ENCODE measurements around the gene RNF220. TPM values are rescaled to one million over a fixed set of nuclear protein-coding genes. Genes with fewer than 3 reads are reported as not detected.
"Not testable (repeated sequence)": the region's sequence is repeated elsewhere in the genome, so short reads cannot be mapped to it uniquely, and the experiment has no call there.

Gene RNF220
- total and polyA plus RNA-seq, 10 donors: 59.0 to 126 (median 71.7) TPM

GRCh38 chr1:44696101-44696500 lies 291.0 kb downstream of the RNF220 start:
- TF ChIP-seq POLR2AphosphoS5 (IDR thresholded peaks at IDR 0.05): no peak
- 84 to 91% (median 90%) methylated on average over 3 of the region's 3 CpGs for WGBS, 5 donors
- Histone ChIP-seq H3K27me3 (replicated peaks in 1 of 7) (no peaks in the 10 kb centered on the region), H3K9me3 (no peaks in the 10 kb centered on the region), H3K4me3 (no peak overlapping the region), H3K36me3 (no peaks in the 10 kb centered on the region), H3K27ac (peak overlapping the region in 1 of 8 donors; percentile 79), H3K4me1 (peaks cover 0 to 46% (median 31%) of the 10 kb centered on the region in 6 donors)
- peak; percentile 9 for DNase-seq
- intact Hi-C loops (cut with DNase I; ENCODE audit: low total_unique reads): no loop called here

GRCh38 chr1:44696789-44697345 lies 291.8 kb downstream of the RNF220 start:
- no peaks in the 10 kb centered on the region for H3K36me3 ChIP-seq
- no peaks in the 10 kb centered on the region for H3K9me3 ChIP-seq
- intact Hi-C loops (cut with DNase I; ENCODE audit: low total_unique reads): no loop called here
- H3K27me3 ChIP-seq (replicated peaks in 1 of 7): no peaks in the 10 kb centered on the region
- TF ChIP-seq CTCF (IDR thresholded peaks at IDR 0.05 in 8 of 11, conservative IDR thresholded peaks at IDR 0.05 in 3 of 11): no peak
- peak in 2 of 3 donors; percentile 32 to 49 for TF ChIP-seq POLR2AphosphoS5 (IDR thresholded peaks at IDR 0.05)
- no peak for TF ChIP-seq POLR2A (IDR thresholded peaks at IDR 0.05)
- no peak overlapping the region for H3K4me3 ChIP-seq
- peak; percentile 84 for DNase-seq
- H3K27ac ChIP-seq: peak overlapping the region in 5 of 8 donors; percentile 16 to 79 (median 55)
- peaks cover 0 to 46% (median 31%) of the 10 kb centered on the region in 6 donors for H3K4me1 ChIP-seq
- WGBS, 5 donors: 33 to 45% (median 41%) methylated on average over 6 to 7 of the region's 7 CpGs

GRCh38 chr1:44698138-44698537 lies 293.1 kb downstream of the RNF220 start:
- Histone ChIP-seq H3K27ac (peak overlapping the region in 4 of 8 donors; percentile 8 to 79 (median 38)), H3K9me3 (no peaks in the 10 kb centered on the region), H3K4me1 (peaks cover 0 to 46% (median 31%) of the 10 kb centered on the region in 6 donors), H3K4me3 (no peak overlapping the region), H3K36me3 (no peaks in the 10 kb centered on the region), H3K27me3 (replicated peaks in 1 of 7) (no peaks in the 10 kb centered on the region)
- no peak for TF ChIP-seq POLR2AphosphoS5 (IDR thresholded peaks at IDR 0.05)
- TF ChIP-seq POLR2A (IDR thresholded peaks at IDR 0.05): no peak
- TF ChIP-seq CTCF (IDR thresholded peaks at IDR 0.05 in 8 of 11, conservative IDR thresholded peaks at IDR 0.05 in 3 of 11): no peak
- 51 to 77% (median 58%) methylated on average over 3 of the region's 3 CpGs for WGBS, 5 donors
- intact Hi-C loops (cut with DNase I; ENCODE audit: low total_unique reads): no loop called here
- no peak for DNase-seq

GRCh38 chr1:44699375-44699774 lies 294.3 kb downstream of the RNF220 start:
- DNase-seq: peak; percentile 29
- intact Hi-C loops (cut with DNase I; ENCODE audit: low total_unique reads); H3K4me3 ChIP-seq; H3K36me3 ChIP-seq; H3K9me3 ChIP-seq; H3K27ac ChIP-seq; H3K27me3 ChIP-seq (replicated peaks in 1 of 7): not testable (repeated sequence)
- peaks cover 0 to 46% (median 31%) of the 10 kb centered on the region in 6 donors for H3K4me1 ChIP-seq
- WGBS, 5 donors: 89 to 97% (median 91%) methylated on average over 9 of the region's 9 CpGs

GRCh38 chr1:44700573-44700972 lies 295.5 kb downstream of the RNF220 start:
- Histone ChIP-seq H3K36me3 (no peaks in the 10 kb centered on the region), H3K4me3 (no peak overlapping the region), H3K4me1 (peaks cover 0 to 35% (median 28%) of the 10 kb centered on the region in 6 donors), H3K27ac (no peak overlapping the region), H3K9me3 (no peaks in the 10 kb centered on the region), H3K27me3 (replicated peaks in 1 of 7) (no peaks in the 10 kb centered on the region)
- no peak for TF ChIP-seq POLR2AphosphoS5 (IDR thresholded peaks at IDR 0.05)
- no peak for TF ChIP-seq CTCF (IDR thresholded peaks at IDR 0.05 in 8 of 11, conservative IDR thresholded peaks at IDR 0.05 in 3 of 11)
- no peak for TF ChIP-seq POLR2A (IDR thresholded peaks at IDR 0.05)
- WGBS, 5 donors: 67 to 96% (median 91%) methylated on average over 1 of the region's 1 CpG
- intact Hi-C loops (cut with DNase I; ENCODE audit: low total_unique reads): no loop called here
- DNase-seq: no peak

All from spleen (tissue), 11 donors.